BJ (cell line): ENCODE results near the gene ANKRD18B. TPM values are rescaled to one million over a fixed set of nuclear protein-coding genes. Genes with fewer than 3 reads are reported as not detected.
"Not testable (repeated sequence)": the region's sequence is repeated elsewhere in the genome, so short reads cannot be mapped to it uniquely, and the experiment has no call there.

ENCODE experiments used
- CTCF ChIA-PET: fragments of 350-600 bp; formaldehyde crosslinking; extraction: SDS; loops from one replicate; lab custom pipeline; 2021; ENCODE audit warnings: antibody characterized with exemption, inconsistent platforms; lab: Yijun Ruan, JAX
- POLR2A ChIA-PET: fragments of 300-600 bp; sonication (Branson Sonifier 250); formaldehyde crosslinking; extraction: SDS; loops from one replicate; lab custom pipeline; 2021; ENCODE audit warnings: antibody characterized with exemption; lab: Charles Lee
- DNase-seq: peaks from one replicate; pipeline ENCODE4 v3.0.0-alpha.2; 2011; ENCODE audit warnings: low read depth
- H3K27me3 ChIP-seq: 2 replicates; pipeline ENCODE4 v1.6.0; 2011; ENCODE audit warnings: low read length; ENCODE audit not compliant: control insufficient read depth, insufficient read depth
- H3K36me3 ChIP-seq: 2 replicates; pipeline ENCODE4 v1.5.1; 2011; ENCODE audit warnings: low read length; ENCODE audit not compliant: control insufficient read depth, insufficient read depth
- H3K4me3 ChIP-seq: 2 replicates; pipeline ENCODE4 v1.5.1; 2011; ENCODE audit warnings: low read depth, mild to moderate bottlenecking, control low read depth, low read length
- CTCF ChIP-seq: IDR thresholded peaks from 2 replicates; pipeline ENCODE4 v1.5.1; 2011; ENCODE audit warnings: low read depth, mild to moderate bottlenecking, control low read depth, inconsistent platforms, low read length, moderate library complexity; ENCODE audit not compliant: insufficient read depth
- polyA plus RNA-seq: library from polyadenylated mRNA; depleted of rRNA; stranded (reverse); fragments of >200 nt; gene quantifications from 2 replicates; pipeline ENCODE4 v1.2.3, GENCODE V29; 2011

Gene ANKRD18B
- polyA plus RNA-seq, 1 experiment, result 0.74 TPM

GRCh38 chr9:33586128-33586527 lies 62.1 kb downstream of the ANKRD18B start:
- POLR2A ChIA-PET, result not testable (repeated sequence)

DNA sequence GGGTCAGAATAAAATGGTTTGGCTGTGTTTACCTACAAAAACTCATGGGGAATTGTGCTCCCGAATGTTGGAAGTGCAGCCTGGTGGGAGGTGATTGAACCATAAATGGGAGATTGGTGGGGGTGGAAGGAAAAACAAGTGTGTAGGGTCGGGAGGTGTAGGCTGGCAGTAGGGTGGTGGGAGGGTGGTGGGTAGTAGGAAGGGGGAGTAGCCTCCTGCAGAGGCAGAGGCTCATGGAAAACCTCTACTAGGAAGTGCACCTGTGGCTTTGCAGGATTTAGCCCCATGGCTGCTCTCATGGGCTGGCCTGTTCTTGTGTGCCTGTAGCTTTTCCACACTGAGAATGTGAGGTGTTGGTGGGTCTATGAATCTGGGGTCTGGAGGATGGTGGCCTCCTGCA lies 63.7 kb downstream of the ANKRD18B start:
- H3K4me3 ChIP-seq, CTCF ChIA-PET, DNase-seq, H3K36me3 ChIP-seq, H3K27me3 ChIP-seq, POLR2A ChIA-PET: not testable (repeated sequence)

More at GRCh38 chr9:33586128-33586527, 62.1 kb downstream of the ANKRD18B start:
- DNase-seq, CTCF ChIA-PET, H3K36me3 ChIP-seq, H3K27me3 ChIP-seq, H3K4me3 ChIP-seq: not testable (repeated sequence)

GRCh38 chr9:33588876-33589275 lies 64.8 kb downstream of the ANKRD18B start:
- H3K27me3 ChIP-seq, H3K4me3 ChIP-seq, POLR2A ChIA-PET, DNase-seq, CTCF ChIA-PET, H3K36me3 ChIP-seq: not testable (repeated sequence)

GRCh38 chr9:33590857-33591256 lies 66.8 kb downstream of the ANKRD18B start:
- DNase-seq, POLR2A ChIA-PET, H3K4me3 ChIP-seq, H3K27me3 ChIP-seq, H3K36me3 ChIP-seq, CTCF ChIA-PET: not testable (repeated sequence)

DNA sequence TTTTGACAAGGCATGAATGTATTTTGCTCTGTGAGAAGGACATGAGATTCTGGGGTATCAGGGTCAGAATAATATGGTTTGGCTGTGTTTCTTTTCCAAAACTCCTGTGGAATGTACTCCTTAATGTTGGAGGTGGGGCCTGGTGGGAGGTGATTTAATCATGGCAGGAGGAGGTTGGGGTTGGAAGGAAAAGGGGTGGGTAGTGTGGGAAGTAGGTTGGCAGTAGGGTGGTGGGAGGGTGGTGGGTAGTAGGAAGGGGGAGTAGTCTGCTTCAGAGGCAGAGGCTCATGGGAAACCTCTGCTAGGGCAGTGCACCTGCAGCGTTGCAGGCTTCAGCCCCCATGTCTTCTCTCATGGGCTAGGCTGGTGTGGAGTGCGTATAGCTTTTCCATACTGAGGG lies 72.9 kb downstream of the ANKRD18B start:
- DNase-seq, H3K4me3 ChIP-seq, H3K36me3 ChIP-seq, CTCF ChIA-PET, H3K27me3 ChIP-seq, POLR2A ChIA-PET: not testable (repeated sequence)

- DNase-seq, CTCF ChIA-PET, POLR2A ChIA-PET, H3K4me3 ChIP-seq, H3K27me3 ChIP-seq, H3K36me3 ChIP-seq: not testable (repeated sequence)
Observed at GRCh38 chr9:33597386-33597785, 73.3 kb downstream of the ANKRD18B start.

DNA sequence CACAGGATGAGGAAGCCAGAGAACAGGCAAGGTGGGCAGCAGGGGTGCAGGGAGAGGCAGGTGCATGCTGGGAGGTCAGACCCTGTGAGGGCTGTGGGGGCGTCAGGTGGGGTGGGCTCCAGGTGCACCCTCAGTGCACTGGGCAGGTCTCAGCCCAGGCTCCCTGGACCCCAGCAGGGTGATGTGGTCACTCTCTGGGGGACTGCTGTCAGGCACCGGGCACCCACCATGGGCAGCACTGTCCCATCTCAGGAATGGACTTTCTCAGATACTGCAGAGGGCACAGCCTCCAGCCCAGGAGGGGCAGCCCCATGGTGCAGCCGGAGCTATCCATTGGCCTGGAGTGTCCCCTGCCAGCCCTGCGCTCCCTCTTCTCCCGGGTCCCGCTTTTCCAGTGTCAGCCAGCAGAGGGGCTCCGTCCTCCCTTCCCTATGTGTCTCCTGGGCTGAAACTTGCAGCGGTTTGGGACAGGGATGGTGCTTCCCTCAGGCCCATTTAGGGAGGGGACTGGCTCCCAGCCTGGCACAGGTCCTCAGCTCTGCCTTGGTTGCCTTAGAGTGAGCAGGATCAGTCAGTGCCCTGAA lies 74.8 kb downstream of the ANKRD18B start:
- CTCF ChIA-PET, DNase-seq, POLR2A ChIA-PET, H3K27me3 ChIP-seq, H3K4me3 ChIP-seq, H3K36me3 ChIP-seq: not testable (repeated sequence)

DNA sequence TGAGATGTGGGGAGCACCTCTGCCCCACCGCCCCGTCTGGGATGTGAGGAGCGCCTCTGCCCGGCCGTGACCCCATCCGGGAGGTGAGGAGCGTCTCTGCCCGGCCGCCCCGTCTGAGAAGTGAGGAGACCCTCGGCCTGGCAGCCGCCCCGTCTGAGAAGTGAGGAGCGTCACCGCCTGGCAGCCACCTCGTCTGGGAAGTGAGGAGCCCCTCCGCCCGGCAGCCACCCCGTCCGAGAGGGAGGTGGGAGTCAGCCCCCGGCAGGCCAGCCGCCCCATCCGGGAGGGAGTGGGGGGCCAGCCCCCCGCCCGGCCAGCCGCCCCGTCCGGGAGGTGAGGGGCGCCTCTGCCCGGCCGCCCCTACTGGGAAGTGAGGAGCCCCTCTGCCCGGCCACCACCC lies 76.9 kb downstream of the ANKRD18B start:
- CTCF ChIA-PET, H3K27me3 ChIP-seq, H3K4me3 ChIP-seq, POLR2A ChIA-PET, H3K36me3 ChIP-seq, DNase-seq: not testable (repeated sequence)

DNA sequence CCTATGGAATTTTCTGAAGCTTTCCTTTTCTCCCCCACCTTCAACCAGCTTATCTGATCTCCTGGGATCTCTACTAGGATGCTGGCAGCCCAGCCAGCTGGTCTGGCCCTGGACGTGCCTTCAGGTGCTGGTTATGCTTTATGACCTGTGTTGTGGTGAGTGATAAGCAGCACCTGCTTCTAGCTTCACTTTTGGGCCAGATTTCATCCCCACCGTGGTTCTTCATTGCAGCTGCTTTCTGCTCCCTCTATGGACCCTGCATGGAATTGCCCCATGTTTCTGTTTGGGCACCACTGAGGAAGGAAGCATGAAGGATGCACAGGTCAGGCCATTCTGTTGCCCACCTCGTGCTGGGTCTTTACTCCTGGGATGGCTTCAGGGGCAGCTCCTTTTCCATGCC lies 80.2 kb downstream of the ANKRD18B start:
- H3K4me3 ChIP-seq, H3K27me3 ChIP-seq, POLR2A ChIA-PET, H3K36me3 ChIP-seq, DNase-seq: not testable (repeated sequence)
- CTCF ChIA-PET, result interaction anchor here (1.0 to 2.3 kb wide), 5 partner anchors 12 to 230 kb away, joined by 3 to 6 read pairs (median 5); no protein-coding TSS in a partner anchor
- peak; percentile 51 for TF ChIP-seq CTCF

GRCh38 chr9:33604936-33605335 lies 80.9 kb downstream of the ANKRD18B start:
- H3K4me3 ChIP-seq, POLR2A ChIA-PET, DNase-seq, H3K36me3 ChIP-seq, H3K27me3 ChIP-seq: not testable (repeated sequence)
- CTCF ChIA-PET, result interaction anchor here (0.9 to 2.3 kb wide), 4 partner anchors 13 to 231 kb away, joined by 3 to 6 read pairs (median 4); no protein-coding TSS in a partner anchor
